Measurements from ENCODE around the gene CTBP2.
"Not testable (repeated sequence)": the region's sequence is repeated elsewhere in the genome, so short reads cannot be mapped to it uniquely, and the experiment has no call there.

Gene CTBP2

DNA sequence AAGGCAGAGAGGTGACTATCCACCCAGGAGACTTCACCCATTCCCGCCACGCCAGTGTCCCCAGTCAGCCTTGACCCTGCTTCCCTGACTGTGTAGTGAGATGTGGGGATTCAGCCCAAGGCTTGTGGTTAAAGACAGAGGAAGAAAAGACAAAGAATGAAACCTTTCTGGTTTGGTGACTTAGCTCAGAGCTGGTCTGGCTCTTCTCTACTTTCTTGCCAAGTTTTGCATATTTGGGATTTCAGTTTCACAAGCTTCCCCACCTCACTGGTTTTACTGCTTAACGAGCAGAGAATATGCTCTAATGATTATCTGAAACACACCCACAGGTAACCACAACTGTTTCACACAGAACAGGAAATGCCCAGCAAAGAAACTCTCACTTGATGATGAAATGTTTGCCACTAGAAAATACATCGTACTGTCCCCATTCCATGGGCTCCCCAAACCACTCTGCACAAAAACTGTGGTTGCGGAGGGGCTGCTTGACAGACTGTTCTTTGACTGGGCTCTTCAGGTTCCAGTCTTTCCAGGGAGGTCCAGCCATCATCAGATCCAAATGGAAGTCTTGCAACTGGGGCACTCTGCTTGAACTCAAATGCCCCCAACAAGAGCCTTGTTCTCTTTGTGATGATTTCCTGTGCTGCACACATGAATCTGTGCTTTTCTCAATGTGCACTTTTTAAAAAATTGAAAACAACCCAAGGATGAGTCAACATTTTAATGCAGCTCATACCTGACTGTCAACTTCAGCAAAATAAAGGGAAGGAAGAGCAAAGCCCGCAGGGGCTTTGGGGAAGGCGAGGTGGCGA lies 95.5 kb downstream of the CTBP2 start:
- DNase-seq (ENCODE audit: low read depth), result peak; percentile 86

DNA sequence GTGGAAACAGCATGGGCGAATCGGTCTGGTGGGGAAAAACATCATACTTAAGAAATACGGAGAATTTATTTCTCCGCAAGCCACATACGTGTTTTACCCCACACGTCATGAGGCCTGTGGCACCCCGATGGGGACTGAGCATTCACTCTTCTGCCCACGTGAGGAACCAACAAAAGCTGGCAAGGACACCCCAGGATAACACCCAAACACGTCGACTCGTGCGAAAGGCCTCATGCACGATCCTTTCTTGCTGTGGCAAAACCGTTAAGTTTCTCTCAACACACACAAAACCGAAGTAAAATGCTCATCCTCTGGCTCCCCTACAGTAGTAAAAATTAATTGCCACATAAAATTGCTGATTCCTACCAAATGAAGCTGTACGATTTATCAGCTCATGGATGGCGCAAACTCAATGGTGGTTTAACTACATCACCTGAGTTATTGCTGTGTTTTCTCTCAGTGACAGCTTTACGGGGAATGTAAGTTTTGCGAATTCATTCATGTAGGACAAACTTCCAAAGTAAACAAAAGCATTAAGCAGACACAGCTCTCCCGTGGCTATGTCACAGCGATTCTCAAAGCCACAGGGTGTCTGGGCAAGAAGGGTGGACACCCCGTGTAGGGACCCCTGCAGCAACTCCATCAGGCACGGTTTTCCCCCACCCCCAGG lies 97.0 kb downstream of the CTBP2 start:
- DNase-seq (ENCODE audit: low read depth), result no peak

DNA sequence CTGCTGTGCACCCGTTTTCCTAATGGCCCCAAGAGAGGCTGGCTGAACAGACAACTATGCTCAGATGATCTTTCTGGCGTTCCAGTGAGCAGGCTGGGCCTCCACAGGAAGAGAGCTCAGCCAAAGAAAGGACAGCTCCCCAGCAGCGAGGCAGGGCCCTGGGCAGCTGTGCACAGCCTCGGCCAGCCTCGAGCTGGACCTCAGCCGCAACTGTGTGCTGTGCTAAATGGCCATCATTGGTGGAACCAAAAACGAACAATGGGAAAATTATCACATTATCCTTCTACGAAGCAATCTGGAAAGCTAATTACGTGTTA lies 97.5 kb downstream of the CTBP2 start:
- DNase-seq (ENCODE audit: low read depth), result no peak

- no peak for DNase-seq (ENCODE audit: low read depth)
Observed at GRCh38 chr10:125062227-125062913, 98.0 kb downstream of the CTBP2 start.

GRCh38 chr10:125061557-125062226 lies 98.7 kb downstream of the CTBP2 start:
- no peak for DNase-seq (ENCODE audit: low read depth)

DNA sequence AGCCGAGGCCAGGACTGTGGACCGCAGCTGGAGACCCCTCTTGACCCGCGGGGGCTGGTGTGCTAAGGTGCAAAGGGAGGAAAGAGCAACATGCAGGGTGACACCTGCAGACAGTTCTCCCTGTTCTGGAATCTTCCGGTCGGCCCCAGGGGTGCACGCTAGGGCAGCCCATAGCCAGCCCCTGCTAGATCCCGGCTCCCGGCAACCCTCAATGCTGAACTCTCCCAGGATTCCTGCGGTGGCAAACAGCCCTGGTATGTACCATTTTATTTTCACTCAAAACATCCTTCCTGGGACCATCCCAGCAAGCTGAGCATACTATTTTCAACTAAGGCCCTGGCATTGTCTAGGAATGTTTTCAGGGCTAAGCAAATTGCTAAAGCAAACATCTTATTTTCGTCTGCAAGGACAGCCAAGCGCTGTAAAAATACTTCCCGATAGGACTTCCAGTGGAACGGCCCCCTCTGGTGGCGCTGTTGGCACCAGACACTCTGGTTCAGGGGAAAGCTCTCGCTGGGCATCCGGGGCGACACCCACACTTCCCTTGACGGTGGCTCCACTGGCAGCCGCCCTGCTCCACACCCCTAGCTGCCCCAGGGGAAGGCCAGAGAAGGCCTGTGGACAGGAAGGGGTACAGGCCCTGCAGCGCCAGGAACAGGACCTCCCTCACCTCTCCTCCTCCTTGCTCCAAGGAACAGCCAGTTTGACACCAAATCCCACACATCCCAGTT lies 99.4 kb downstream of the CTBP2 start:
- DNase-seq (ENCODE audit: low read depth), result peak; percentile 90

- no peak for DNase-seq (ENCODE audit: low read depth)
Observed at GRCh38 chr10:125060482-125060825, 99.9 kb downstream of the CTBP2 start.

- DNase-seq (ENCODE audit: low read depth), result no peak
Observed at GRCh38 chr10:125060026-125060425, 100.3 kb downstream of the CTBP2 start.

- not testable (repeated sequence) for DNase-seq (ENCODE audit: low read depth)
Observed at GRCh38 chr10:125059348-125059747, 101.0 kb downstream of the CTBP2 start.

- DNase-seq (ENCODE audit: low read depth), result peak; percentile 81
Observed at GRCh38 chr10:125057158-125058001, 103.0 kb downstream of the CTBP2 start.

DNA sequence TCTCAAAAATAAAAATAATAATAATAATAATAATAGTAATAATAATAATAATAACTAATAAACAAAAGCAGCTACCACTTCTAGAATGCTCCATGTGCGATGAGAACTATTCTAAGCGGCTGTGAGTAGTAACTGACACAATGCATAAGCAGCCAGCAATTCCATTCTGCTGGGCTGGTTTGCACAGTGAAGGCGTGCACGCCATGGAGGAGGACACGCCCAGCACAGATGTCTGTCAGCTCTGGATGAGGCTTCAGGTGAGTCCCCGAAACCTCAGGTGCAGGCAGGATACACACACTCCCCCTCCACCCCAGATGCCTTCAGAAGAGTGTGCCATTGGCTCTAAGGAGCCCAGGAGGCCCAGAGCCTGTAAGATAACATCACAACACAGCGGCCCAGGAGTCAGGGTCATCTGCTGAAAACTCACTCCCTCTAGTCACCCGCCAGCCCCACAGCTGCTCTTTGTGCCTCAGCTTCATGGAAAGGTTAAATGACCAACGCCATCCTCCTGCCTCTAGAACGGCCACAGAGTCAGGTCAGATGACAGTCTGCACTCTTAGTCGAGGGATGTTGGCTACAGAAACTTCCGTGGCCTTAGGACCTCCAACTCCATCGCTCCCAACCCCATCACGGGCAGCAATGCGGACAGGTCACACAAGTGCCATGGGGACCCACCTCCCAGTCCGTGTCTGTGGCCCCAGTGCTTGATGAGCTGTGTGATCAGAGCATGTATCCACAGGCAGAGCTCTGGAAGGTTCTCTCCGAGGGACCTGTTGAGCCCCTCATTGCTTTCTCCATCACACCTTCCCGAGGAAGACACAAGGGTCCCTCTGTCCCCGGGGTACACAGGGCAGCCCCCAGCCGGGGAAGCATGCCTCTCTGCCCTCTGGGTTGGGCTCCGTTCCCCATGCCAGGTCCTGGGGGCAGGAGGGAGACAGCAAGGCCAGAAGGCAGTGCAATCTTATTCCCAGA lies 103.9 kb downstream of the CTBP2 start:
- no peak for DNase-seq (ENCODE audit: low read depth)

- DNase-seq (ENCODE audit: low read depth), result no peak
Observed at GRCh38 chr10:125055446-125055845, 104.9 kb downstream of the CTBP2 start.

- DNase-seq (ENCODE audit: low read depth), result no peak
Observed at GRCh38 chr10:125054669-125055268, 105.6 kb downstream of the CTBP2 start.

DNA sequence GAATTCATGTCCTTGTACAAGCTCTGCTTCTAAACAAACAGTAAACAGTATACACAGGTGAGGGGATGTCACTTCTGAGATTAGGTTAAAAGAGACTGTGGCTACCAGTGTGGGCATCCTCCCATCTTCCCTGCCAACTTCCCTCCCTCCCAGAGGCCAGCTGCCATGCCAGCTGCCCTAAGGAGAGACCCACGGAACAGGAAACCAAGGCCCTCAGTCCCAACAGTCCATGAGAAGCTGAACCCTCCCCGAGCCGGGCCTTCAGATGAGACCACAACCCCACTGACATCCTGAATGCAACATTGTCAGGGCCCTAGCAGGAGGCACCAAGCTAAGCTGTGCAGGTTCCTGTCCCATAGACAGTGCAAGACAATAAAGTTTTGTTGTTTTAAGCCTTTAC lies 106.1 kb downstream of the CTBP2 start:
- DNase-seq (ENCODE audit: low read depth), result no peak

GRCh38 chr10:125052146-125052545 lies 108.2 kb downstream of the CTBP2 start:
- DNase-seq (ENCODE audit: low read depth), result no peak

DNA sequence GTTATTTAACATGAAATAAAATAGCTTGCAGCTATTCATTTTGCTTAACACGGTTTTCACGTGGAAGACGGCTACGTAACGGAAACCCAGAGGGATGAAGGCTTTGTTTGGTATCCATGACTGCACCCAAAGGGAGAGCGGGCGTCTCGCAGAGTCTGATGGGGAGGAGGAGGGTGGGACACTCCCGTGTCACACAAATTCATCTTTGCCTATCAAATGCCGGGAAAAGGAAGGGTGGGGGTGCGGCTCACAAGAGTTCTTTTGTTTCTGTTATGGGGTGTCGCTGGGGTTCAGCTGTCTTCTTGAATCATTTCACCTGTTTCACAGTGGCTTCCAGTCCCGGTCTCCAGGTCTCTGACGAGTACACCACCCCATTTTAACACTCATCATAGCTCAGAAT lies 110.0 kb downstream of the CTBP2 start:
- DNase-seq (ENCODE audit: low read depth), result no peak

GRCh38 chr10:125049216-125049881 lies 111.0 kb downstream of the CTBP2 start:
- no peak for DNase-seq (ENCODE audit: low read depth)

- DNase-seq (ENCODE audit: low read depth), result no peak
Observed at GRCh38 chr10:125048094-125048864, 112.1 kb downstream of the CTBP2 start.

Measured in GM04503 (cell line).